ENCODE results near the gene ASPHD2.

The ASPHD2 gene

GRCh38 chr22:26479043-26479791 lies 50.2 kb downstream of the ASPHD2 start:
- peak; percentile 43 for DNase-seq

DNA sequence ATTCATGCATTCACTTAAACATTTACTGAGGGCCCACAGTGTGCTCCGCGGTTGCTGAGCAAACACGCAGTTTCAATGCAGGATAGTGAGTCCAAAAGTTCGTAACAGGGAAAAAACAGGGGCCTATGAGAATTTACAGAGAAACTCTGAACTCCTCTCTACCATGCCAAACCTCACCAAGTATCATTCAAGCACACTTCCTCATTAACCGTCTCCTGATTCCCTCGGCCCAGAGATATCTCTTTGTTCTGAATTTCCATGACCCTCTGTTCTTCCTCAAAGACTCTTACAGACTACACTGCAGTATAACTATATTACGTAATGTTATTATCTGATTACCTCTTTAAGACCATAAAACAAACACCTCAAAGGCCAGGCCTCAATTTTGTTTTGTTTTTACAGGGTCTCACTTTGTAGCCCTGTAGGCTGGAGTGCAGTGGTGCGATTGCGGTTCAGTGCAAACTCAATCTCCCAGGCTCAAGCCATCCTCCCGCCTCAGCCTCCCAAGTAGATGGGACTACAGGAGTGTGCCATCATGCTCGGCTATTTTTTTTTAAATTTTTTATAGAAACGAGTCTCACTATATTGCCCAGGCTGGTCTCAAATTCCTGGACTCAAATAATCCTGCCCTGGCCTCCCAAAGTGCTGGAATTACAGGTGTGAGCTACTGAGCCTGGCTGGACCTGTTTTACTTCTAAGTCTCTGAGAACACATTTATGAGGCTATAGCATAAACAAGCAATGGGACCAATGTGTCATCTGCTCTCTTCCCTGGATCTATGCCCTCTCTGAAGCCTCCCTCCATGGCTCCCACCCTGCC lies 50.9 kb downstream of the ASPHD2 start:
- no peak for DNase-seq

DNA sequence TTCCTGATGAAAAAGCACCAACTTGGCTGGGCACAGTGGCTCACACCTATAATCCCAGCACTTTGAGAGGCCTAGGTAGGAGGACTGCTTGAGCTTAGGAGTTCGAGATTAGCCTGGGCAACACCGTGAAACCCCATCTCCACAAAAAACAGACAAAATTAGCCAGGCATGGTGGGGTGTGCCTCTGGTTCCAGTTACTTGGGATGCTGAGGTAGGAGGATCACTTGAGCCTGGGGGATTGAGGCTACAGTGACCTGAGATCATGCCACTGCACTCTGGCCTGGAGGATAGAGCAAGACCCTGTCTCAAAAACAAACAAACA lies 51.5 kb downstream of the ASPHD2 start:
- no peak for DNase-seq

- no peak for DNase-seq
Observed at GRCh38 chr22:26481112-26481693, 52.1 kb downstream of the ASPHD2 start.

GRCh38 chr22:26481694-26482093 lies 52.6 kb downstream of the ASPHD2 start:
- no peak for DNase-seq

DNA sequence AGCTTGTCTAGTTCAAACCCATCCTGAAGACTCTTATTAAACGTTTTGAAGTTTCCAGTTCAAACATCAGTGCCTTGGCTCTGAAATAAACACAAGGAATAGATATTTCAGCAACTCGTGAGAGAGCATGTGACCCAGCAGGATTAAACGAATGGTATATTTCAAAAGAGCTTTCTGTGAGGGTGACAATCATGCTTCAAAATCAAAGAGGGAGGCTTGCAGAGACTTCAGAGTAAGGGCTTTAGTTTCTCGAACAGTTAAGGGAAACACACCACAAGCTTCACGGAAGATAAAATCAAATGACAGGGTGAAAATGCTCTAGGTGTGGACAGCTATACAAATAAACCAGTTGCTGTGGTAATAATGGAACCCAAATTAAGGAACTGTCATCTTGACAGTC lies 53.1 kb downstream of the ASPHD2 start:
- DNase-seq: no peak

- no peak for DNase-seq
Observed at GRCh38 chr22:26483043-26483438, 54.0 kb downstream of the ASPHD2 start.

DNA sequence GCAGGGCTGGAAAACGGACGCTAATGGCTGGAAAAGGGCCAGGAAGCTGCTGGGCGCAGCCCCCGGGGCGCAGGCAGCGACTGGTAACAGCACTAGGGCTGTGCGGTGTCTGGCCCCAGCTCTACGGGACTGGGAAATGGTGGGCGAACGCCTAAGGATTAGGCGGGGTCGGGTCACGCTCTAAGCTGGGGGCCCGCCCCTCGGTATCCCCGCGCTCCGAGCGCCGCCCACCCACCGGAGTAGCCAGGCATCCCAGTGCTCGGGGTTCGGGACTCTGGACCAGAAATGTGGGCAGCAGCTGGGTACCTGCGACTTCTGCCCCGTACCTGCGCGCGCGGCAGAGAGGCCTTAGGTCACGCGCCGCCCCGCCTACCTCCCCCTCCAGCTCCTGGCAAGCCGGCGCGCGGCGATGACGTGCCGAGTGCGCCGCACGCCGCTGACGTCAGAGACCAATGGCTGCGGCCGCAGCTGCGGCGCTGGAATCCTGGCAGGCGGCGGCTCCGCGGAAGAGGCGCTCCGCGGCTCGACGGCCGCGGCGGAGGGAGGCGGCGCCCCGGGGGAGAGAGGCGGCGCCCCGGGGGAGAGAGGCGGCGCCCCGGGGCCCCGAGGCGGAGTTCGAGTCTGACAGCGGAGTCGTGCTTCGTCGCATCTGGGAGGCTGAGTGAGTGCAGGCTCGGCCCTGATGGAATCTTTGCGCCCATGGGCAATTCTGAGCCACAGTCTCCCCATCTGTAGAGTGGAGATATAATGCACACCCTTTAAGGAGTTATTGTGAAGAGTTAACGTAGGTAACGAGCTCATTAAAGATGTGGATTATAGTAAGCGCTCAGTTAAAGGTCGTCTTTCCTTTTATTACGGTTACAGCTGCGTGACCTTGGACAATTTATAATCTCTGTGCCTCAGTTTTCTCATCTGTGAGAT lies 54.6 kb downstream of the ASPHD2 start, which contains the start of the genes HPS4 and SRRD:
TSS of gene HPS4 (minus strand) at position 345 of the 921 bp plus-strand sequence. CDS start 2,021 bp downstream, outside the sequence.
TSS of gene SRRD (plus strand) at position 439 of the 921 bp plus-strand sequence. CDS start at position 453, 14 bp downstream.
- peak; percentile 47 for DNase-seq

GRCh38 chr22:26484360-26484706 lies 55.3 kb downstream of the ASPHD2 start:
- no peak for DNase-seq

GRCh38 chr22:26485013-26485412 lies 56.0 kb downstream of the ASPHD2 start:
- DNase-seq: no peak

DNA sequence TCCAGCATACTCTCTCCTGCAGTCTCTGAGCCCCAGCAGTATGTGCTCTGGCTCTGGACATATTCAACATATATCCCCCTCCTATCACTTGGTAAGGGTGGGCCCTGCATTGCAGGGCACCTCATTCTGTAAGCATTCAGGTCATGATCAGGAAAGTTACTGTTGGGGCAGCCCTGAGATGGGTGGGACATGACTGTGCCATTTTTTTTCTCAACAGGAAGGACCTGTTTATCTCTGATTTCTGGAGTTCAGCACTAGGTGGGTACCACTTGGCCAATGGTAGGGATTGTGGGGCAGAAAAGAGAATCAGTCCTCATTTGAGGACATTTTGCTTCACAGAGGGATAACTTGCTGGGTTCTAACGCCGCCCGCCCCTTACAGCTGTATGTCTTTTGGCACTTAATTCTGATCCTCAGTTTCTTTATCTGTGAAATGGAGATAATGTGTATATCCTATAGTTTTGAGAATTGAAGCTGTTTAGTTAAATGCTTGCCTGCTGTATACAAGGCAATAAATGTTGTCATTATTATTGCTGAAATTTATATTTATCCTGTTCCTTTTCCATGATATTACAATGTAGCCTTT lies 56.8 kb downstream of the ASPHD2 start:
- DNase-seq: no peak

- no peak for DNase-seq
Observed at GRCh38 chr22:26486394-26486793, 57.3 kb downstream of the ASPHD2 start.

DNA sequence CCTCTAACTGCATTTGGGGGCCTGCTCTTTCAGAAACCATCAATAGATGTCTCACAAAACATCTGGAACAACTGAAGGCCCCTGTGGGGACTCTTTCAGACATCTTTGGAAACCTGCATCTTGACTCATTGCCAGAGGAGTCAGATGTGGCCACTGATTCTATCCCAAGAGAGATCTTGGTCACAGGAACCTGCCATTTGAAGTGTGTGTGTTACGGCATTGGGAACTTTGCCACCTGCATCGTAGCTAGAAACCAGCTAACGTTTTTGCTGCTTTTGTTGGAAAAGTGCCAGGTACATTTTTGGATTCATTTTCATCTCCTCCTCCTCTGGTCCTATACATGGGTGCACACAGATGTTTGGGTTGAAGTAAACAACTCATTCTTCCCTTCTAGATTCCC lies 58.9 kb downstream of the ASPHD2 start:
- DNase-seq: no peak

DNA sequence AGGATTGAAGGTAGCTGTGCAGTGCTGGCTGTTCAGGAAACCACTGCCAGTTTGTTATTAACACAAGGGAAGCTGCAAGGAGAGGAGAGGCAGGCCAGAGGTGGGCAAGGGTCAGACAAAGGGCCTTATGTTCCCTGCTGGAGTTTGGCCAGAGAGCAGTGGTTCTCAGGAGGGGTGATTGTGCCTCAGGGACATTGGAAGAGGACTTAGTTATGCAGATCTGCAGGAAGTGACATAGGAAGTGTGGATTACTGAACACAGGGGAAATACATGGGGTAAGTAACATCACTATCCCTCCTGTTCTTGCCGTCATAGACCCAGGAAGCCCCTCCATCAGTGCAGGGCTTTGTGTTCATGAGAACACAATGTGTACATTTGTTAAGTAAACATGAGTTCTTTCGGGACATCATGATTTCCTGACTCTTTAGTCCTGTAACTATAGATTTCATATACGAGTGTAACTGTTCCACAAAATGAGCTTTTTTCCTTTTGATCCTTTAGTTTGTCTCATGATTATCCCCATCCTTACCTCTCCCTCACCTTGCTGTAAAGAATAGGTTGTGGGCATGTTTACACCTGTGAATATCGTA lies 60.5 kb downstream of the ASPHD2 start:
- DNase-seq: no peak

GRCh38 chr22:26492220-26492619 lies 63.2 kb downstream of the ASPHD2 start:
- DNase-seq: no peak

DNA sequence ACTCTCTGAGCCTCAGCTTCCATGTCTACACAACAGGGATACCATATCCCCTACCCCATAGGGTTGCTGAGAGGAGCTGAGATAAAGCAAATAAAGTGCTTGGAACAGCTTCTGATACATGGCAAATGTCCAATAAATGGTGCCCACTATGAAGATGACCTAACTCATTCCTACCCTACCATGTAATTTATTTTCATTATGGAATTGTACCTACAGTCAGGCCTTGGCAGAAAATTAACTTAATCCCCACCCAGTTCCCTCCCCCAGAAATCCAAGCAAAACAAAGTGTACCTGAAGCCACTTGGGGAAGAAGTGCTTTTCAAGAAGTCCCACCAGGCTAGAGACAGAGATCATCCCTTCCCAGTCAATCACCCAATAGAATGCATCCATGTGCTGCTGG lies 65.4 kb downstream of the ASPHD2 start:
- no peak for DNase-seq
